Measurements from ENCODE around the gene FRA10AC1.

FRA10AC1 gene, protein sequence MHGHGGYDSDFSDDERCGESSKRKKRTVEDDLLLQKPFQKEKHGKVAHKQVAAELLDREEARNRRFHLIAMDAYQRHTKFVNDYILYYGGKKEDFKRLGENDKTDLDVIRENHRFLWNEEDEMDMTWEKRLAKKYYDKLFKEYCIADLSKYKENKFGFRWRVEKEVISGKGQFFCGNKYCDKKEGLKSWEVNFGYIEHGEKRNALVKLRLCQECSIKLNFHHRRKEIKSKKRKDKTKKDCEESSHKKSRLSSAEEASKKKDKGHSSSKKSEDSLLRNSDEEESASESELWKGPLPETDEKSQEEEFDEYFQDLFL

DNA sequence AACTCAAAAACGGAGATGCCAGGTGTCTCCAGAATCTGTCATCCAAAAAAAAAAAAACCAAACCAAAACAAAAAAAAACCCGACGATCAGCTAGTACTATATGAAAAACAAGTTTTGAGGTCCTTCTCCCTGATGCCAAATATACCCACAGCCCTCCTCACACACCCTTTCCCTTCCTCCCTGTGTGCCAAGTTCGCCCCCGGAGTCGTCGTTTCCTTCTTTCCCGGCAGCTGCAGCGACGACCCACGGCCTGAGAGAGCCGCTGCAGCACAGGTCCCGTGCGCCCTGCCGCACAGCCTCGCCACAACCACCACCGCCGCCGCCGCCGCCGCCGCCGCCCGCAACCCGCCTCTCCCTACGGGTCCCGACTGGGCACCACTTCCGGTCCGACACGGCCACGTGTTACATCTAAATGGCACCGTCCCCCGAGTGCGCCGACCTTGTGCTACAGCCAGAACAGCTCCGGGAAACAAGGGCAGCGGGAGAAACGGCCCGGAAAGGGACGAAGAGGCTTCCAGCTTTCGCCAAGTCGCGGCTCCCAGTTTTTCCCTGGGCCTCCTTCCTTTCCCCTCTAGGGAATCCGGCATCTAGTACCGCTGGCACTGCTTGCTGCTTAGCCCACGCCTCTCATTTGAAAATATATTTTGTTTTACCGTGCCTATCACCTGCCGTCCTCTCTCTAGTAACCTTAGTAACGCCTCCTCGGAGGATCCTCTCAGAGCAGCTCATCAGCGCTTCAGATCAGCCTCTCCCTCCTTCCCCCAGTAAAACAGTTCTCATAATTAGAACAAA, at the start of gene FRA10AC1:
Gene FRA10AC1 (minus strand): TSS at position 383 of the 792 bp plus-strand sequence. CDS start 2,486 bp downstream, outside the sequence.
- DNase-seq (ENCODE audit: low spot score): peak; percentile 89

DNA sequence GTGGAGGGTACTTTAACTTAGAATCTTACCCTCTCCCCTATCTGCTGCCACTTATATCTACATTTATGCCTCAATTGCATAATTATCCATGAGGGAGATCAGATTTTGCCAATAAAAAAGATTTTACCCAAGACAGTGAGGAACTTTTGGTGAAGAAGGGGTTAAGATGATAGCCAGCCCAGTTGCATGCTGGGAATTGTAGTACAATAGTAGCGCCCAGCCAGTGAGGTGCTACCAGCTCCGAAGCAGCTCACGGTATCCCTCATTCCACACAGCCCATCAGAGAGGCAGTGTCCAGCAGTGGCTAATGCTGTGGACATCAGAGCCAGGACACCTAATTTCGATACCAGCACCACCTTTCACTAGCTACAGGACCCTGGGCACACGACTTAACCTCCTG, 49.4 kb upstream of the FRA10AC1 start:
- no peak for DNase-seq (ENCODE audit: low spot score)

DNA sequence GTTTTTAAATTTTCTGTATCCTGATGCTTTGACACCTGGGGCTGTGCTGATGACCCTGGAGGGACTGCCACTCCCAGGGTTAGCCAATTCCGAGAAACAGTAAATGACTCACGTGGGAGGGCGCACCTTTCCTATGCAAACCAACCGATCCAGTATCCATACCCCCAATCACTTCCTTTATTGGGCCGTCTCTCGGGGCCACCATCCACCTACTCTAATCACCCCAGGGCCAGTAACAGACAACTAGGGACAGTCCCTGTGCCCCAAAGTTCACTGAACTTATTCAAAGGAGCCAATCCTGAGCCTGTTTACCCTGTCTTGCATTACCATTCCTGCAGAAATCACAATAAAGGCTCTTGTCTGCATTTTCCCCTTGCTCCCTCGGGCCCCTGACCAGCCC, 48.7 kb upstream of the FRA10AC1 start:
- no peak for DNase-seq (ENCODE audit: low spot score)

DNA sequence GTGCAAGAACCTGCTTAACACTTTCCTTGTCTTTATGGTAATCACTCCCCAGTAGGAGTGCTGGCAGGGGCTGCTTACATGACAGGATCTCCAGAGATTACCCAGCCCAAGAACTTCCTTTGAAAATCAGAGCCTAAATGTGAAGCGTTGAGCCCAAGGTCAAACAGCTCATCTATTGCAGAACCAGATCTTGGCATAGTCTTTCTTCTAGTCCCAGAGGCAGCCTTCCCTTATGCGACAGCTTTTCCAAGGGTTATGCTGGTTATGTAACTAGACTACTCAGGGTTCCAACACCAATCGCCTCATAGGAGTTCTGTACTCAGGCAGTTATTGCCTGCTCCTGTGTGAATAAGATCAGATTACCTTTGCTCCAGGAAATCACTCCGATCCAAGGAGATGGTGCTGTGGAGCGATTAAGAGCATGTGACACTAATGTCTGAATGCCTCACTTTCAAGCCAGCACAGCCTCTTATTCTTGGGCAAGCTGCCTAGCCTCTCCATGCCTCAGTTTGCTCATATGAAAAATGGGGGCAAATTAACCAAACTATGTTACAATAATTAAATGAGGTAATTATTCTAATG, 46.9 kb upstream of the FRA10AC1 start:
- DNase-seq (ENCODE audit: low spot score): no peak

DNA sequence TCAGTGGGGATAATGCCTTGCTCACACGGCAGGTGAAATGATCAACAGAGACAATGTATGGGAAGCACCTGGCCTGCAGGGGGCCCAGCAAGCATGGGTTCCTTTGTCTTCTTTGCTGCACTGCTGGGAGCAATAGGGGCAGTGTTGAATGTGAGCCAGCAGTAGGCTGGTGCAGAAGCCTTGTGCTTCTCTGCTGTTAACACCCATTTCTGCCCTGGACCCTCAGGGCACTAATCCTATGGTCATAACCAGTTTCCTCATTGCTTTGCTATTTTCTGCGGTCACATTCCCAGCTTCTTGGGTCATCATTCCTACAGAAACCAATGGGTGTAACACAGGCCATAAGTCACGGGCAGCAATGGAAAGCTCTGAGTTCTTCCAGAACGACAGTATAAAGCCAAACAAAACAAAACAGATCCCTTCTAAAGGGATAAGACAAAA, 44.5 kb upstream of the FRA10AC1 start:
- DNase-seq (ENCODE audit: low spot score): no peak

DNA sequence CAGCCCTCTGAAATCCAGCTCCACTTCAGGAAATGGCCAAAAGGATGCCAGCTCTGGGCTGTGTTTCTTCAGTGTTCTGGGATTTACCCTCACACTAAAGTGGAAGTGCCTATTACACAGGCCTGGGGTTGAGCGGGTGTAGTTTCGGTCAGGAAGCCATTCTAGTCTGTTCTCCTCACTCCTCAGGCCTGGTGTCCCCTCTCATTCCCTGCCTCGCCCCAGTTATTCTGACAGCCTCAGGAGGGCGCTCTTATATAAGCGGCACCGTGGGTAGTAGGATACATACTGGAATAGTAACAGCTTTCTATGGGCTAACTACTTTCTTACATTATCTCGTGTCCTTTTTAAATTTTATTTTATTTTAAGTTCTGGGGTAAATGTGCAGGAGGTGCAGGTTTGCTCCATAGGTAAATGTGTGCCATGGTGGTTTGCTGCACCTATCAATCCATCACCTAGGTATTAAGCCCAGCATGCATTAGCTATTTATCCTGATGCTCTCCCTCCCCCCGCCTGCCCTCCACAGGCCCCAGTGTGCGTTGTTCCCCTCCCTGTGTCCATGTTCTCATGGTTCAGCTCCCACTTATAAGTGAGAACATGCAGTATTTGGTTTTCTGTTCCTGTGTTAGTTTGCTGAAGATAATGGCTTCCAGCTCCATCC, 43.1 kb upstream of the FRA10AC1 start:
- no peak for DNase-seq (ENCODE audit: low spot score)

DNA sequence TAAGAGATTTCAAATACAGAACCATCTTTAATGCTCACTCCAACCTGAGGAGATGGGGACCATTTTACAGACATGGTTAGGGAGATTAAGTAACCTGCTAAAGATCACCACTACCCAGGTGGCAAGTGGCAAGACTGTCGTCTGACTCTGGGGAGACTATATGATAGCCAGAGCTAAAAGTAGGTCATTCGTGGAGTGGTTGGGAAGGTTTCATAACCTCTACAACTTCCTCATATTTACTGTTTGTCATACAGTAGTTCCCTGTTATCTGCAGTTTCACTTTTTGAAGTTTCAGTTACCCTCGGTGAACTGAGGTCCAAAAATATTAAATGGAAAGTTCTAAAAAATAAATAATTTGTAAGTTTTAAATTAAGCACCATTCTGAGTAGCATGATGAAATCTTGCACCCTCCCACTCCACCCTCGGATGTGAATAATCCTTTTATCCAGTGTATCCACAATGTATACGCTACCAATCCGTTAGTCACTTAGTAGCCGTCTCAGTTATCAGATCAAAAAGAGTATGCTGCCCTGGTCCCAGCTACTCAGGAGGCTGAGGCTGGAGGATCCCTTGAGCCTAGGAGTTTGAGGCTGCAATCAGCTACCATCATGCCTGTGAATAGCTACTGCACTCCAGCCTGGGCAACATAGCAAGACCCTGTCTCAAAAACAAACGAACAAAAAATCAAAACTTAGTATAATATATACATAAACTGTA, 40.4 kb upstream of the FRA10AC1 start:
- no peak for DNase-seq (ENCODE audit: low spot score)

DNA sequence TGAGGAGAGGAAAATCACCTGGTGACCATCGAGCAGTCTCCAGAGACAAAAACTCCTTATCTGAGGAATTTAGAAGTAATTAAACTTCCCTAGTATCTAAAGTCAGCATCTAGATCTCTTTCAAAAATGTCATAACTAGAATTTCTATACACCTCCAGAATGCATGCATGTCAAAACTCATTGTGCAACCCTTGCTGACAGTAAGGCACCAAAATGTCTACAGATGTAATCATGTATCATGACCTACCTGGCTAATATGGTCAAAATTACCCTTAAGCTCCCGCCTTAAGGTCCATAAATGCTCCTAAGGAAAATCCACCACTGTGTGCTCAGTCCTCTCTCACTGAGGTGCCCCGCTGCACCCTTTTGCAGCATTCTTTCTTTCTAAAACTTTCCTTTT, 39.0 kb upstream of the FRA10AC1 start:
- DNase-seq (ENCODE audit: low spot score): no peak

DNA sequence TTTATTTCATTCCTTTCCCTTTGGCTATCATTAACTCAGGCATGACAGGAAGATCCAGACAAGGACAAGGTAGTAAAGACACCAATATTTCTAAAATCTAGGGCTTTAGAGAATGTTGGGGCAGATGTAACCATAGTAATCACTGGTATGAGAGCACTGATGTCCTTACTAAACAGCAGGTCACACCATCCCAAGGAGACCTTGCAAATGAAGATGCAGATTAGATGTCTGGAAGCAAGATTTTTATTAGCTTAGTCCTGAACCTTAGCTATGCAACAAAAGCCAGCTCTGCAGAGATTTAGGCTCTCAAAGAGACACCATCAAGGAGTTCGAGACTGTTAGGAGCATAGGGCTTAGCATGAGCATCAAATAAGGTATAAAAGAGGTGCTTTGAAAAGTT, 23.6 kb upstream of the FRA10AC1 start:
- DNase-seq (ENCODE audit: low spot score): no peak

DNA sequence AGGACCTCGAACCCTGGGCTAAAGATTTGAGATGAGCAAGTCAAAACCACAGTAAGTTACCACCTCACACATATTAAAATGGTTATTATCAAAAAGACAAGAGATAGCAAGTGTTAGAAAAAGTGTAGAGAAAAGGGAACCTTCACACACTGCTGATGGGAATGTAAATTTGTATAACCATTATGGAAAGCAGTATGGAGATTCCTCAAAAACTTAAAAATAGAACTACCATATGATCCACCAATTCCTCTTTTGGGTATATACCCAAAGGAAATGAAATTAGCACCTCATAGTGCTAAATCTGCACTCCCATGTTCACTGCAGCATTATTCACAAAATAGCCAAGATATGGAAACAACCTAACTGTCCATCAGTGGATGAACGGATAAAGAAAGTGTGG, 20.8 kb upstream of the FRA10AC1 start:
- no peak for DNase-seq (ENCODE audit: low spot score)

DNA sequence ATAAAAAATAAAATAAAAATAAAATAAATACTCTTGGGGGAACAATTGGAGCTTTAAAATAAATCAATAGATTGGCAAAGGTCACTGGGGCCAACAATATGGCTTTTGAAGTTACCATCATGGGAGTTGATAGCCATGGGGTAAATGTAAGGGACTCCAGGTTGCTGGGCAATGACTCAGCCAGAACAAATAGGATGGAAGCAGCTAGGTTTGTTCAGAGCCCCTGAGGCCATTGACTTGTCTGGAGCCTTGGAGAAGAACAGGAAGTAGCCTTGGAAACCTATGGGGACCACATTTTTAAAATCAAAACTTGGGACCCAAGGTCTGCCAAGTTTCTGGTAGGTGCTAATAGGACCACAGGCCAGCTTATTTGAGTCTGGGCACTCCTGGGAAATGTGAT, 20.2 kb upstream of the FRA10AC1 start:
- no peak for DNase-seq (ENCODE audit: low spot score)

DNA sequence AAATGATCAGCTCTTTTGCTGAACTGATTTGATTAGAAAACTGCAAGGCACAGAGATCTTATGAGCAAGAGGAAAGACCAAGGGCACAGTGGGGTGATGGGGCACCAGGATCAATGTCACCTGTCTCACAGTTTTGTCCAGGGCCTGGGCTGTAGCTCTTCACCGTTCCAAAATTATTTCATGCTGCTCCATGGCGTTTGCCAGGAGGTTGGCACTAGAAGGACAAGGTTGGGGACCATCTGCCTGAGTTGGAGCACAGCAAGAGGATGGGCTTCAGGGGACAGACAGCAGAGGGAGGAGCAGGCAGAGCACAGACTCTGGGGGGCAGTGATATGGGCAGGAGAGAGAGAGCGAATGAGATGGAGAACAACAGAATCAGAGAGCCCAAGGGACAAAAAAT, 17.5 kb upstream of the FRA10AC1 start:
- DNase-seq (ENCODE audit: low spot score): no peak

DNA sequence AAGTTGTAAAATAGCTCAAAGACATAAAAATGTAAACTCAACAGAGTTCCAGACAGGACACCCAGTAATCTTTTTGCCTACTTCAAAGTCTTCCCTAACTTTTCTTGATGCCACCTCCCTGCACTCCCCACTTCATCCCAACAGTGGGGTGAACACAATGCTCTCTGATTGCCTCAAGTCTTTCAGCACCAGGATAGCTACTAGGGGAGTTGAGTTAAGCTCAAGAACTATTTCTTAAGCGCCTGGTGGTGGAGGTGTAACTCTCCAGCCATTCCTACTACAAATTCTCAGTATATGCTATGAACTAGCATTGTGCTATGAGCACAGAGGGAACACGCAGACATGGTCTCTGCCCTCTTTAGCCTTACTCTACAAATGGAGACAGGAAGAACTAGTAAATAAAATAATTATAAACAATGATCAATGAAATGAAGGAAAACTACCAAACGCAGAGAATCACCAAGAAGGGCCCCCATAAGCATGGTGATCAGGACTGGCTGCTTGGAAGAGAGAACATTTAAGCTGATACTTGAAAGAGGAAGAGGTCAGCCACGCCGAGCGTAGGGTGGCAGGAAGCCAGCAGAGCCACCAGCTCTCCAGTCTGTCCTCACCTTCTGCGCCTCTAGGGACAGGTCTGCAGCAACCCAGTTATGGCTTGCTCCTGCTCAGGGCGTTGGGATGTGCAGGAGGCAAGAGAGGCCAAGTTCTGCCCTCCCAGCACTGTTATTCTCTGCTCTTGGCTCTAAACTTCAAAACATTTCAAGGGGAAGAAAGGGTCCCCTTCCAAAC, 16.7 kb upstream of the FRA10AC1 start:
- no peak for DNase-seq (ENCODE audit: low spot score)

DNA sequence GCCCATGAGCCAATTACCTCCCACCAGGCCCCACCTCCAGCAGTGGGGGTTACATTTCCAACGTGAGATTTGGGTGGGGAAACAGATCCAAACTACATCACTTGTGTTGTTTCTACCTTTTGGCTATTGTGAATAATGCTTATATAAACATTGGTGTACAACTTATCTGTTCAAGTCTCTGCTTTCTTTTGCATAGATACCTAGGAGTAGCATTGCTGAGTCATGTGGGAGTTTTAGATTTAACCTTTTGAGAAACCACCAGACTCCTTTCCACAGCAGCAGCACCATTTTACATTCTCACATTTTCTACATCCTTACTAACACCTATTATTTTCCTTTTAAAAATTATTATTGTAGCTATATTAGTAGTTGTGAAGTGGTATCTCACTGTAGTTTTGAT, 14.4 kb upstream of the FRA10AC1 start:
- no peak for DNase-seq (ENCODE audit: low spot score)

DNA sequence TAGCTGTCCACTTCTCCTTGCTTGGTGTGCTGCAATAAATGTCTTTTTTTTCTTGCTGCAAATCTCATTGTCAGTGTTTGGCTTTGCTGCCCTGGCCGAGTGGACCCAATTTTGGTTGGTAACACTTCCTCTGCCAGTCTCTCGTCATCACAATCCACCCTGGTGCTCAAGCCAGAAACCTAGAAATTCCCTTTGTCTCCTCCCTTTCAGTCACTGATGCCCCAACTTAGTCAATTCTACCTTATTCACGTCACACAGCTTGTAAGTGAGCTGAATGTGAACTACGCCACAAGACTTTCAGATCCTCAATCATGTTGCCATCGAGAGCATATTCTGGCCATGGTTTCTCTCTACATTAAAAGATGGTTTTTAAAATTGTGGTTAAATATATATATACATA, 13.0 kb upstream of the FRA10AC1 start:
- DNase-seq (ENCODE audit: low spot score): no peak

DNA sequence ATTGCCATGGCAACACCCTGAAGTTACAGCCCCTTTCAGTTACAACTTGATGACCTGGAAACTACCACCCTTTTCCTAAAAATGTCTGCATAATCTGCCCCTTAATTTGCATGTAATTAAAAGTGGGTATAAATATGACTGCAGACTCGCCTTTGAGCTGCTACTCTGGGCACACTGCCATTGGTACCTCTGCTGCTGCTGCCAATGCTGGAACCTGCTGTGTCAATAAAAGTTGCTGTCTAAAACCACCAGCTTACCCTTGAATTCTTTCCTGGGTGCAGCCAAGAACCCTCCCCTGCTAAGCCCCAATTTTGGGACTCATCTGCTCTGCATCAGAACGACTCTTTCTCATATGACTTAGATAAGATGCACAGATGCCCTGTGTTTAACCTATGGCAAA, 10.2 kb upstream of the FRA10AC1 start:
- no peak for DNase-seq (ENCODE audit: low spot score)

DNA sequence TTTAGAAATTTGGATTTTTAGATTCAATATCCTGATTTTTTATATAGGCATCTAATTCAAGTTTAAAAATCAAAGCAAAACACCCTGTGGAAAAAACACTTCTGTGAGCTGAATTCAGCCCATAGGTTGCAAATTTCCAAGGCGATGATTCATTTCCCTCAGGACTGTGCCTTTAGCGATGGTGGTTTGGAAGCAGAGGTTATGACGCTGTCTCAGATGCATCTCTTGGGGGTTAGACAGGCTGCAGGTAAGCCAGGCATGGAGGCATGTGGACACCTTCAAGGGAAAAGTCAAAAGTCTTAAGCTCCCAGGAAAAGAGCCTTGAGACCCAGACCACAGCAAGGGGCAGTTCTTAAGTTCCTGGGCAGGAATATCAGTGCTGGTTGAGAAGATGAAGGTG, 9.5 kb upstream of the FRA10AC1 start:
- DNase-seq (ENCODE audit: low spot score): no peak

DNA sequence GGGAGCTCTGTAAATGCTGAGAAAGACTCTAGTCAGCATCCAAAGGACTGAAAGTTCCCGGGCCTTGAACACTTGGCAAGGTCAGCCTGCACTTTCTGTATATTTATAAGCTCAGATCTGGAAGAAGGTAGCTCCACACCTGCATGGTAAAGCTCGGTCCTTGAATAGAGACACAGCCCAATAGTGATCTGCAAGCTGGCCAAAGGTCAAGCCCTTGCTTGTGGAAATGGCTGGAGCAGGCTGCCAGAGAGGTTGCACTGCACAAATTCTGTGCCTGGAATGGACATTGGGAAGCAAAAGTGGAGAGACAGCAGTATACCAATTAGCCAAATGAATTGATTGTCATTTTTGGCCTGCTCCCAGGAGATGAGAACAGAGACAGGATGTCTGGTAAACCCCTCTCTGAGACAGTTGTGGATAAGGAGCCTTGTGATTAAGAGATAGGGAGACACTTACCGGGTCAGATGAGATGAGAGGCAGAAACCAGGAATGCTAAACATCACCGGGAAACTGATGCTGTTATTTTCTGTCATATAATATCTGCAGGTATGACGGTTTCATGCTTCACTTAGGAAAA, 8.0 kb upstream of the FRA10AC1 start:
- DNase-seq (ENCODE audit: low spot score): no peak

DNA sequence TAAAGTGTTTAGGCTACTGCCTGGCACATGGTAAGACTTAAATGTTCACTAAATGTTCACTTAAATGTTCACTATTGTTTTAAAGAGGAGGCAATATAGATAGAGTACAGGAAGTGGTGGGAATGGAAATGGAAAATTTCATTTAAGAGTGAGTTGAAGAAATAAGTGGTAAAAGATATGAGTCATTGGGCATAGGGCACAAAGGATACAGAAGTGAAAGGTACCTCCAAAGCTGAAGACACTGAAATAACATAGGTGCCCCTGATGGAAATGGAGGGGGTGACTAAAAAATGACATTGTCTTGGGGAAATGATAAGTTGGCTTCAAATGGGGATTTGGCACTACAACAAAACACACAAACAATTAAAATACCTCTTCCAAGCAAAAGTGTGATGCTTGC, 5.2 kb upstream of the FRA10AC1 start:
- no peak for DNase-seq (ENCODE audit: low spot score)

DNA sequence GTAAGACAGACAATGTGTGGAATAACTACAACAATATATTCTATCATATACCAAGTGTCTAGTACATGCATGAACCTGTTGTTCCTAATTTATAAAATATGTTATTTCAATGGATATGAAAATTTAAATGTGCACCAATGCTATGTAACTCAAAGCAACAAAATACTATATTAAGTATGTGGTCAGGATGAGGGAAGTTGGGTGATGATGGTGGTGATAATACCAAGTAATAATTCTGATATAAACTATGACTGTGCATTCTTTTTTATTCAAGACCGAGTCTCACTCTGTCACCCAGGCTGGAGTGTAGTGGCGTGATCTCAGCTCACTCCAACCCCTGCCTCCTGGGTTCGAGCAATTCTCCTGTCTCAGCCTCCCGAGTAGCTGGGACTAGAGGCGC, 2.1 kb upstream of the FRA10AC1 start:
- DNase-seq (ENCODE audit: low spot score): no peak

DNA sequence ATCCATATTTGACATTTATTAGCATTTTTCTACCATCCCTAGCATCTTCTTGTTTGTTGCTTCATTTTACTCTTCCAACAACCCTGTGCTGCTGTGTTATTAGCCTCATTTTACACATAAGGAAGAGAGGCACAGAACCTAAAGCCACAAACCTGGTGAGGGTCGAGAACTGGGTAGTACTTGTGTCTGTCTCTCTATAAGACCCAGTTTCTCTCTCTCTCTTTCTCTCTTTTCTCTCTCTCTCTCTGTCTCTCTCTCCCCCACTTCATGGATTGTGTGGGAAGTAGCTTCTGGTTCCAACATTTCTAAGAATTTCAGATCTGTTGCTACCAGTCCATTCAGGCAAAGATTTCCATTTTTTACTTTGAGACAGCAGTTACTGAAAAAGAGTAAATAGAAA, 1.4 kb upstream of the FRA10AC1 start:
- DNase-seq (ENCODE audit: low spot score): no peak
